ENCODE data around the gene DDC.

DNA sequence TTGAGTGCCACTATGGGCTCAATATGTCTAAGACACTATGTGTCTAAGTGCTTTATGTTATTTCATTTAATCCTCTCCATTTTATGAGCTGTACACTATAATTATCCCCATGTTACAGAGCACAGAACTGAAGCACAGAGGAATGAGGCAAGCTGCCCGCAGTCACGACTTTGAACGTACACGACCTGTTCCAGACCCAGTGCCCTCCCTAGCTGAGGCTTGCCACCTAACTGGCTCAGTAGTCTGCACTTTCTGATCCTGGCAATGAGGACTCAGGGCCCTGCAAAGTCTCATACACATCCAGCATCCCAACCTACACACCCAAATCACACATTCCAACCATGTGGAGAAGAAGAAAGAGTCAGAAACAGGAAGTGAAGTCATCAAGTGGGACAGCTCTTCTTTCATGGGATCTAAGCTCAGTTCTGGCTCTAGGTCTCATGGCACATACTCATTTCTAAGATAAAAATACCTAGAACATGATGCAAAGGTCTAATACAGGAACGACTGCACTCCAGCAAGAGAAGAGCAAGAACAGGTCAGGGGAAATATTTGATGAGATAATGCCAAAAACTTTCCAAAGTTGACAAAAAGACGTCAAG is 42.4 kb upstream of the DDC start:
- no peak for TF ChIP-seq RARB (CRISPR knock-in tag; IDR thresholded peaks at IDR 0.05)
- TF ChIP-seq OSR1 (CRISPR knock-in tag; IDR thresholded peaks at IDR 0.05) = no peak
- no peak for TF ChIP-seq POU6F1 (CRISPR knock-in tag; IDR thresholded peaks at IDR 0.05; ENCODE audit: borderline replicate concordance, low read depth)
- TF ChIP-seq ZFP30 (CRISPR knock-in tag; IDR thresholded peaks at IDR 0.05) = no peak
- no peak for TF ChIP-seq ZNF70 (CRISPR knock-in tag; IDR thresholded peaks at IDR 0.05)
- no peak for TF ChIP-seq TSHZ2 (CRISPR knock-in tag; IDR thresholded peaks at IDR 0.05)
- no peak for TF ChIP-seq TOX (CRISPR knock-in tag; IDR thresholded peaks at IDR 0.05; ENCODE audit: borderline replicate concordance)
